Erythroblast (primary cell): ENCODE data around the gene PPP1R1C.

Experiments used
- GATA1 ChIP-seq: IDR thresholded peaks from 2 replicates; pipeline ENCODE4 v1.6.1; 2011; ENCODE audit warnings: low read depth, mild to moderate bottlenecking, control low read depth, low read length, moderate library complexity
- POLR2A ChIP-seq: IDR thresholded peaks from 2 replicates; pipeline ENCODE4 v1.6.1; 2011; ENCODE audit warnings: mild to moderate bottlenecking, low read length

DNA sequence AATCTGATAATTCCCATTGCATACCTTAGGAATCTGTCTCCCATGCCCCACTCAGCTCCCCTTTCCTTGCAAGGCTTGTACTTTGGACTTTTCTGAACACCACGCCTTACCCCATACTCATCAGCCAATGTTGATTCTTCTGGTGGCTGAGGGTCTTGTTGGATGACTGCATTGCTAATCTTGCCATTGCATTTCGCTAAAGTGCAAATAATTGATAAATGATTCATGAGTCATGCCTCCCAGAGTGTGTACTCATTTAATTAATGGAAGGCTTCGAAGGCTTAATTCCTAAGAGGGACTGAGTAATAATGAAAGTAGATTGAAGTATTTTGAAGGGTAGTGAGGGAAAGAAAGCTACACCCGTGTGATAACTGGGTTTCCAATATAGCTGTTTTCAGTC, 28.0 kb upstream of the PPP1R1C start:
- TF ChIP-seq POLR2A = no peak
- no peak for TF ChIP-seq GATA1
